ENCODE results near the gene VPS37C.

GRCh38 chr11:61092280-61092766, 68.9 kb downstream of the VPS37C start:
- TF ChIP-seq CTCF (IDR thresholded peaks at IDR 0.05) = no peak
- TF ChIP-seq POLR2A (IDR thresholded peaks at IDR 0.05) = no peak
